GM19099 (cell line): Measurements from ENCODE around the gene DROSHA.

Experiments
- POLR2A ChIP-seq: IDR thresholded peaks from 3 replicates; pipeline ENCODE4 v1.6.1; 2011; ENCODE audit warnings: low read depth; ENCODE audit not compliant: insufficient read length; ENCODE audit errors: extremely low read depth

DROSHA gene

DNA sequence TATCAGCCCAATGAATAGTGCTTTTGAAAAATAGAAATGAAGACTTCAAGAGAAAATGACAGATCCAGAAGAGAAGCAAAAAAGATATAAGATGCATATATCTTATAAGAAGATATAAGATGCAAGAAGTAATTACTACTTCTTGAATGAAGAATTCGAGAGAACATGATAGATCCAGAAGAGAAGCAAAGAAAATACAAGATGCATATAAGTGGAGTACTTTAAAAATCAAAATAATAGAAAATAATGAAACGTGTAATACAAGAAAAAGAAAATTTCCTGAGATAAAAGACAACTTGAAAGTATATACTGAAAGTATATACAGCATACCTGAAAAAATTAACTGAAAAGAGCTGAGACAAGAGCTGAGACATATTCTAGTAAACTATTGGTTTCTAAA lies 76.7 kb downstream of the DROSHA start:
- no peak for TF ChIP-seq POLR2A

GRCh38 chr5:31453522-31453921 lies 78.4 kb downstream of the DROSHA start:
- TF ChIP-seq POLR2A, result no peak

GRCh38 chr5:31452314-31452713 lies 79.6 kb downstream of the DROSHA start:
- no peak for TF ChIP-seq POLR2A

GRCh38 chr5:31449962-31450361 lies 81.9 kb downstream of the DROSHA start:
- no peak for TF ChIP-seq POLR2A

- no peak for TF ChIP-seq POLR2A
These were observed 82.7 kb downstream of the DROSHA start for GRCh38 chr5:31449174-31449573.

DNA sequence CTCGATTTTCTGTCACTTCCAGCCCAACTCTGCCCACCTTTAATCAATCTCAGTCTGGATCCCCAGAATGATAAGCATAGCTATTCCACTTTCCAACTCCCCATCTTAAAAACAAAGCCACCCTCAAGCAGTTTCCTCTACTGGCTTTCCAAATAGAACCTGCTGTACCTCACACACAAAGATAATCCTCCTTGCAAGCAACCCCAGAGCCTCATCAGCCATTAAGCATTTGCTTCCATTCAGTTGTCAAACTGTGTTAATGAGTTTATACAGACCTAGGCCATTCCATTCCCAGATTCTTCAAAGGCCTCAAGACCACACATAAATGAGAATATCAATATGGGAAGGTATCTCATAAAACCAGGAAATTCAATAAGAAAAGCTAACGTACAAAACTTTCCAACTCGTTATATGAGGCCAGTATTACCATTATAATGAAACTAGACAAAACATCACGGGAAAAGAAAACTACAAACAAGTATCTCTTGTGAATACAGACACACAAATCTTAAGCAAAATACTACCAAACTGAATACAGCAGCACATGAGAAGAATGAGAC lies 86.8 kb downstream of the DROSHA start:
- no peak for TF ChIP-seq POLR2A

- TF ChIP-seq POLR2A, result no peak
These were observed 88.3 kb downstream of the DROSHA start for GRCh38 chr5:31443572-31443971.

DNA sequence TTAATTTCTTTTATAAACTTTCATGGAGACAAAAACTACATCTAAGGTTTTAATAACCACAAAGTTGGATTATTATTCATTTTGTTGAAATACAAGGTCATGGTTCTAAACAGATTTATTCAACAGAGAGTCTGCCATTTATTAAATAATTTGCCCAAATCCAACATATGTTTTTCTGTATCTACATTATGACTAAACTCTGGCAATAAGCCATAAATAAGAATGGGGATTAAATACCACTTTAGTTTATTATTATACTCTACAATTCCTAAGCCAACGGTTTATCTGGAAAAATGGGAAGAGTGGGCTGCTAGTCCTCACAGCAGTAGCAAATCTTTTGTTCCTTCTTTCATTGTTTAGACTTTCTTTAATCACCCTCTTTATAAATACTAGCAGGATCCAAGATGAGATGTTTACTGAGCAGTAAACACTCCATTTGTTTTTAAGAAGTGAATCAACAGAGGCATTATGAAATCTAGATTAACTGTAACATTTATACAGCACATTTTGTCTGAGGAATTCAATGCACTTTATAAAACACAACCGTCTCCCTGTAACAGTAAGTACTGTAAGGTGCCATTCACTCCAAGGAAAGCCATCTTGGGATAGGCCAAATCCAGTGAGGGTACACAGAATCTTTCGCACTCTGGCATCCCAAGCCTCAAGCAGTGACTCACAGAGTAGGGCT lies 89.7 kb downstream of the DROSHA start:
- TF ChIP-seq POLR2A, result no peak

DNA sequence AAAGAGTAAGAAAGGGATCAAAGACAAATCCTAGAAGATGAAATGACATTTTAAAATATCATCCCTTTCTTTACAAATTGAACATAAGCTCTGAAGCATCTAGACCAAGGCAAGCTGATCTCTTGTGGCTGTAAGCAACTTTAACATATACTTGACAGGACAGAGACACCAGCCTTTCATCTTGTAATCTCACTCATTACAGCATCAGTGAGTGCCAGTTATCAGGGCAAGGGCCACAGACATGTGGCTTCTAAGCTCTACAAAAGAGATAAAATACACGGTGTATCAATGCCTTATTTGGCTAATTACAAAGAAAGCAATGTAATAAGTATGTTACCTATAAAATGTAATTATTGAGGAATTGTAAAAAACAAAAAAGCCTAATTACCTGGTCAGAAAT lies 95.0 kb downstream of the DROSHA start:
- no peak for TF ChIP-seq POLR2A

- TF ChIP-seq POLR2A, result no peak
These were observed 96.2 kb downstream of the DROSHA start for GRCh38 chr5:31435730-31436129.

DNA sequence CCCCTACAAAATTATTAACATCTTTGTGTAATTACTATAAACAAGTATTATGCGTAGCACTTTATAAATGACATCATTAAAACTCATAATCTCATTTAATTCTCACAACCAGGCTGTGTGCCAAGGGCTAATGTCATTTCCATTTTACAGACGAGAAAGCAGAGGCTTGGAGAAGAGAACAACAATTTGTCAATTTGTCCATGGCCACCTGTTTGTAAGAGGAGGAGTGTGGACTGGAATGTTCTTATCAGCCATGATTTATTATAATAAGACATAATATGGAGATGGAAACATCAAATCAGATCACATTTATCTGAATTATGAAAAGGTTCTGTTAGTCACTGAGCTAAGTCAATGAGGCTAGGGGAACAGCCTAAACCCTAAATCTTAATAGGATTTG lies 97.0 kb downstream of the DROSHA start:
- TF ChIP-seq POLR2A, result no peak

DNA sequence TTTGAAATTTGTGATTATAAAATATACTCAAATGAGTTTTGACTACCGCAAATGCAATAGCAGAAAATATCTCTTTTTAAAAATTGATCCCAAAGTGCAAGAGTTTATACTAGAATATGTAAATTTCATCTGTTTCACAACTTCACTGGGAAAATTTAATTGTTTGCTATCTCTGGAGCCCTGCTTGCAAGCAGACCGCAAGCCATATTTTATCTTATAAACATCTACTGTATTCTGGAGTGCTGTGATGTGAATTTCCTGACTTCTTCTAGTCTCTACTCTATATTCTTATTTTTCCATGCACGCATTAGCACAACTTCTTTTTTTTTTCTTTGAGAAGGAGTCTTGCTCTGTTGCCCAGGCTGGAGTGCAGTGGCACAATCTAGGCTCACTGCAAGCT lies 98.7 kb downstream of the DROSHA start:
- no peak for TF ChIP-seq POLR2A

DNA sequence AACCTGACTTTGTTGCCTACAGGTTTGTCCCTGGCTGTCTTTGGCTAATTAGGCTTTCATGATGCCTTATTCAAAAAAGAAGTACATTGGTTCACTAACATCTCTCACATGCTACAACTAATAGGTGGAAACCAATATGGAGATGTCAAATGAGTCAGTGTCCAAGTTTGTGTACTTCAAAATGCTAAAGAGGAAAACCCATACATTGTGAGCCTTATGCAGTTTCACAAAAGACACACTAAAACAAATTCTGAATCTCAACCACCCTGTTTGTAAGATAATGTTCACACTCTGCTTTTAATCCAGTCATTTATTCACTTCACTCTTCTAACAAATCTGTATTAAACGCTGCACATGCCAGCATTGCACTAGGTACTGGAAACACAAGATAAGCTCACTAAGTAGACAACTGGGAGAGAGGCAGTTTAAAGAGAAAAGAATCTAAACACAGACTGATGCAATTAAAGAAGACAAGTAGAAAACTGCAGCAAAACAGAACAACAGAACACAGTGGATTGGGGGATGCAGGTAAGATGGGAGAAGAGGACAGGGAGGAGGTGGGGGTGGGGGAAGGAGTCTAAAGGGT lies 104.1 kb downstream of the DROSHA start:
- no peak for TF ChIP-seq POLR2A

DNA sequence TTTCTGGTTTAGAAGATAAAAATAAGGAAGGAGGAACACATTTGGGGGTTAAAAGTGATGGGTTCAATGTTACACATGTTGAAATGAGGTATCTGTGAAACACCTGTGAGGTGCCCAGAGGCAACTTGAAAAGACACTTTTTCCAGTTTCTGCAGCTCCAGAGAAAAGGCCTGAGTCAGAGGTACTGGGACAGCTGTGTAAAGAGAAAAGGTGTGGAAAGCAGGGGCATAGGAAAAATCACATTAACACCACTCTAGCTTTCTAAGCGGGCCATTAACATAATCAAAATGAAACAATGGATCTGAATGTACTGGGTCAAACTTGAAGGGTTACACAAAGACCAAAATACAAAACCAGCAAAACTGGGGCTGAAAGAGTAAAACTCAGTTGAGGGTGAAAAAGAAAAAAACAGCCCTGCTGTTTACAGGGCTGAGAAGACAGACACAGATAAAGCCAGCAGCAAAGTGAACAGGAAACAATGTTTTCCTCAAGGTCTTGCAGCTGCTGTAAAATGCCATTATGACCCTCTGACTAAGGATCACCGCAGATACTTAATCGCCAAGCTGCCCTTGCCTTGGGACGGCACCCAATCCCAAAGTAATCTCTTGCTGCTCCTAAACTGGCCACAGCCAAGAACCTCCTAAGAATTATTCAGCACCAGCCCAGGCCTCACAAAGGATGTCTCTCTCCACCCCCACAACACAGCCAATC lies 104.7 kb downstream of the DROSHA start:
- TF ChIP-seq POLR2A, result no peak

DNA sequence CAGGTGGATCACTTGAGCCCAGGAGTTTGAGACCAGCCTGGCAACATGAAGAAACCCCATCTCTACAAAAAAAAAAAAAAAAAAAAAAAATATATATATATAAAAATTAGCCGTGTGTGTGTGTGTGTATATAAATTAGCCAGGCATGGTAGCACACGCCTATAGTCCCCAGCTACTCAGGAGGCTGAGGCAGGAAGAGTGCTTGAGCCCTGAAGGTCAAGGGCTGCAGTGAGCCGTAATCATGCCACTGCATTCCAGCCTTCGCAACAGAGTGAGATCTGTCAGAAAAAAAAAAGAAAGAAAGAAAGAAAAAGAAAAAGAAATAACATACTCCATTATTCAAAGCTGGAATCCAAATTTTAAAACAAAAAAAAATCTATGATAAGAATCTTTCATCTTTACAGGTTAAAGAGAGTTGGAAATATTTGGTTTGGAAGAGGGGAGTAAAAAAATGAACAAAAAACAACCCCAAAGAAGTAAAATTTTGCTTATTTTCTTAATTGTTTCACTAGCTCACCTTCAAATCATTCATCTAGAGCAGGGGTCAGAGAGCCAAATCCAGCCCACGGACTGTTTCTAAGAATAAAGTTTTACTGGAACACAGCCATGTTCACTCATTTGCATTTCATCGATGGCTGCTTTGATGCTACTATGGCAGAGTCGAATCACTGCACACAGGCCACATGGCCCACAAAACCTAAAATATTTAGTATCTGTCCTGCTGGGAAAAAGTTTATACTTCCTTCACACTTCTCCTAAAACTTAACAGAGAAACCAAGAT lies 109.9 kb downstream of the DROSHA start:
- no peak for TF ChIP-seq POLR2A
